GM20431 (cell line): Measurements from ENCODE around the gene TMED10.
"Not testable (repeated sequence)": the region's sequence is repeated elsewhere in the genome, so short reads cannot be mapped to it uniquely, and the experiment has no call there.

Source experiments
- in situ Hi-C: fragments of 300-500 bp; cut with MseI, MboI; formaldehyde crosslinking; loops from one replicate; pipeline ENCODE4 v1.15.0; 2020; ENCODE audit warnings: low sequenced_read_pairs; ENCODE audit not compliant: unreplicated experiment

Gene TMED10

DNA sequence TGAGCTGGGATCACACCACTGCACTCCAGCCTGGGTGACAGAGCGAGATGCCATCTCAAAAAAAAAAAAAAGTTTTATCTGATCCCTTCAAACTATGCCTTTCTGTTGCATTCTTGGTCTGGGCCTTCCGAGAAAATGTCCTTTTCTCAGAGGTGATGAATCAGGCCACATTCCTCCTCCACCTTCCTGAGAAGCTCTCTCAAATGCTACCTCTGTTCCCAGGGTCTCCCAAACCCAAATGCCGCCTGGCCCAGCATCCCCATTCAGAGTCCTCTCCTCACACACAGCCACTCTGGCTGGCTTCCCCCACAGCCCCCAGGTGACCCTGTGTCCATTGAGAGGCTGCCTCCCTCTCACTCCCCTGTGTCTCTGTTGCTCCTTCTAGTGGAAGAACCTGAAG, 19.7 kb upstream of the TMED10 start:
- in situ Hi-C loops, result no loop called here

DNA sequence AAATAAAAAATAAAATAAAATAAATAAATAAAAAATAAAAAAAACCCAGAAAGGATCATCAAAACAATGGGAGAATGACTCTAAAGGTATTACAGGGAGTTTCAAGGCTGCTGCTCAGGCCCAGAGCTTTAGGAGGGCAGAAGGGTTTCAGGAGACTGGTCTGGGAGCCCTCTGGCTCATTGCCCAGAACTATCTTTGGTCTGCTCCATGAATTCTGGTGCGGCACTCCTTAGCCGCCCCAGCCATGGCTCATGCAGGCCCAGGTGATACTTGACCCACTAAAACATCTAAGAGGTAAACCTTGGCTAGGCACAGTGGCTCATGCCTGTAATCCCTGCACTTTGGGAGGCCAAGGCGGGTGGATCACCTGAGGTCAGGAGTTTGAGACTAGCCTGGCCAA, 14.7 kb upstream of the TMED10 start:
- in situ Hi-C loops, result no loop called here

GRCh38 chr14:75190023-75190422, 13.6 kb upstream of the TMED10 start:
- in situ Hi-C loops, result no loop called here

GRCh38 chr14:75188520-75189268, 12.3 kb upstream of the TMED10 start:
- in situ Hi-C loops, result no loop called here

GRCh38 chr14:75188086-75188485, 11.7 kb upstream of the TMED10 start:
- in situ Hi-C loops, result no loop called here

- in situ Hi-C loops, result no loop called here
Observed at GRCh38 chr14:75186953-75187352, 10.5 kb upstream of the TMED10 start.

GRCh38 chr14:75185251-75186040, 9.0 kb upstream of the TMED10 start:
- in situ Hi-C loops, result no loop called here

DNA sequence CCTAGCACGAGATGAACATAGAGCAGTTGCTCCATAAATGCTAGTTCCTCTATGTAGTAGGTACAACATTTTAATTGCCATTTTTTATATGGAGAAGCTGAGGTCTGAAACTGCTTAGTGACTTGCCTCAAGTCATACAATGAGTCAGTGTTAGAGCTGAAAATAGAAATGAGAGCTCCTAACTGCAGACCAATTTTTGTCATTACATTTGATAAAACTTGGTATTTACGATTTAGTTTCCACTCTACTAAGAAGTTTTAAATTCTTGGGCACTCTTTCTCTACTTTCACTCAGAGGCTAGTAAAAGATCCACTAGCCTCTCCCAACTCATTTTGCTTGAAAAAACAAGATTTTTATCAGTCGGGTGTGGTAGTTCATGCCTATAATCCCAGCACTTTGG, 8.1 kb upstream of the TMED10 start:
- in situ Hi-C loops, result no loop called here

- in situ Hi-C loops, result no loop called here
Observed at GRCh38 chr14:75184039-75184438, 7.6 kb upstream of the TMED10 start.

DNA sequence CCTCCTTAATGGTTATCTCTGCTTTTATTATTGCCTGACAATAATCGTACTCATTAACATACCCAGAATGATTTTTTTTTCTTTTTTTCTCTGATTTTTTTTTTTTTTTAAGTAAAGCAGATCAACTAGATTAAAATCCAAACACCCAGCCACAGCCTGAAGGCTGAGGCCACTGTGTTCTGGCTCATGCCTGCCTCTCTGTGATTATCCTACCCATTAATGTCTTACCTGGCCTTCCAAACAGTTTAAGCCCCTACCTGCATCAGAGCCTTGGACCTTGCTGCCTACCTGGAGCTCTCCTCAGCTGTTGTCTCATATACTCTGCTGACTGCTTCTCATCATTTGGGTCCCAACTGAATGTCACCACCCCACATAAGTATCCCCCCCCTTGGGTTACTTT, 6.8 kb upstream of the TMED10 start:
- in situ Hi-C loops, result no loop called here

DNA sequence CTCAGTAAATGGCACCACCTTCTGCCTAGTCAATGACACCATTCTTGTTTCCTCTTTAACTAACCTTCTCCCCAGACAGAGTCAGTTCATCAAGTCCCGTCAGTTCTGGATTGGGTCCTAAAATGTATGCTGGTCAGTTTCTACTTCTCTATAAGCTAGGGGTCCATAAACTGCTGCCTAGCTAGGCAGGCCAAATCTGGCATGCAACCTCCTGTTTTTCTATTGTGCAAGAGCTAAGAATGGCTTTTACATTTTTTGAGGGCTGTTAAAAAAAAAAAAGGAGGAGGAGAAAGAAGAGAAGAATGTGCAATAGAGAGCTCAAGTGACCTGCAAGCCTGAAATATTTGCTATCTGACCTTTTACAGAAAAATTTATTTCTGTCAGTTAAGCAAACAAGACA, 6.4 kb upstream of the TMED10 start:
- in situ Hi-C loops, result no loop called here

GRCh38 chr14:75182163-75182562, 5.8 kb upstream of the TMED10 start:
- in situ Hi-C loops, result not testable (repeated sequence)

DNA sequence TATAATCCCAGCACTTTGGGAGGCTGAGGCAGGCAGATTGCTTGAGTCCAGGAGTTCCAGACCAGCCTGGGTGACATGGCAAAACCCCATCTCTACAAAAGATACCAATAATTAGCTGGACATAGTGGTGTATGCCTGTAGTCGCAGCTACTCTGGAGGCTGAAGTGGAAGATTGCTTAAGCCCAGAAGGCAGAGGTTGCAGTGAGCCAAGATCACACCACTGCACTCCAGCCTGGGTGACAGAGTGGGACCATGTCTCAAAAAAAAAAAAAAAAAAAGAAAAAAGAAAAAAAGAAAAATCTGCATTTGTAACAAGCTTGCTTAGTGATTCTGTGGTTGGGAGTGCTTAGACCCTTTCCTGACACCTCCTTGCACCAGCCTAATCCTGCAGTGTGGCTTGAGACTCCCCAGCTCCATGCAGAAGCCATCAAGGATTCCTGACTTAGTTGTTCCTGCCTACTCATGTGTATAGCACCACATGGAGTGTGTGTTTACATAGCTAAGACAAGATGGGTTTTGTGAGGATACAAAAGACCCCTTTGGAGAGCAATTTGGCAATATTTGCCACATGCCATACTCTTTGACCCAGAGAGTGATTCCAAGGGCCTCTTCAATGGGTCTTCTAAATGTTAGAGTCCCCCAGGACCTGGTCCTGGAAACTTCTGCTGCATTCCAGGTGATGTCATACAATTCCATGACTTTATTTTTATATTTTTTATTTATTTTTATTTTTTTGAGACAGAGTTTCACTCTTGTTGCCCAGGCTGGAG, 5.1 kb upstream of the TMED10 start:
- in situ Hi-C loops, result no loop called here

GRCh38 chr14:75175677-75176141, 703 bp downstream of the TMED10 start:
- in situ Hi-C loops, result no loop called here

DNA sequence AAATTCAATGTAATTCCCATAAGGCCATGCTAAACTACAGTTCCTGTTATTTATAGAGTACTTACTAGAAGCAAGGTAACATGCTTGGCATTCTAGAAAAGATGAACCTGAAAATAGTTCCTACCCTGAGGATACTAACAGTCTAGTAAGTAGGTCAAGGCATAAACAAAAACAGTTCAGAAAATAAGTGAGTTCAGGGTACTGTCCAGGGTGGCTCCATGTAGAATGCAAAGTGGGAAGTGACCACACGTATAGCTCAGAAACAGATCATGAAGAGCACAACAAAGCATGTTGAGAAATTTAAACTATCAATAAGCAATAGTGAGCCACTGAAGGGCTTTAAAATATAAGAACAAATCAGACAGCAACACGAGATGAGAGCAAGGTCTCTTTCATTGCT, 2.3 kb downstream of the TMED10 start:
- in situ Hi-C loops, result no loop called here

- in situ Hi-C loops, result no loop called here
Observed at GRCh38 chr14:75170772-75171171, 5.6 kb downstream of the TMED10 start.

- in situ Hi-C loops, result no loop called here
Observed at GRCh38 chr14:75168586-75169335, 7.7 kb downstream of the TMED10 start.

DNA sequence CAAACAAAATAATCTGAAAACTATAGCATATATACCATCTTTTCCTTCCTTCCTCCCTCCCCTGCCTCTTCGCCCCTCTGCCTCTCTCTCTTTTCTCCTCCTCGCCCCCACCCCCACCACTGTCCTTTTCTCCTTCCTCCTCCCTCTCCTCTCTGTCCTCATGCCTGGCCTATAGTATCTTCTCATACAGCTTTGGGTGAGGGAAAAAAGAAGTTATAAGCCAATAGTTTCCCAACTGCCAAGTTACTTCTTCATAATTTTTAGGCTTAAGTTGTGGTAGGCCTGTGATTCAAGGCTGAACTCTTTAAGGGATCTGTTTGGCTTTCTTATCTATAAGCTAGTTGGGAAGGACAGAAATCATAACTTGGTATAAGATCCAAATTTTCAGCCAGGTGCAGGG, 9.1 kb downstream of the TMED10 start:
- in situ Hi-C loops, result no loop called here

GRCh38 chr14:75165586-75166391, 10.6 kb downstream of the TMED10 start:
- in situ Hi-C loops, result no loop called here
